Peyer's patch (tissue), 4 donors: ENCODE data around the gene PHB1.

Experiments used
- CTCF ChIP-seq, 6 experiments: fragments of 450-650 bp in 4 of 6; fragments of 200-600 bp in 2 of 6; sonication (generic) in 1 of 6; IDR thresholded peaks; one replicate each; pipeline ENCODE4 v1.5.1; 2017 to 2019; ENCODE audit warnings: antibody characterized with exemption in 6 of 6, mild to moderate bottlenecking in 3 of 6, moderate library complexity in 1 of 6
- POLR2A ChIP-seq, 2 donors: fragments of 450-650 bp; IDR thresholded peaks; one replicate each; pipeline ENCODE4 v1.5.1; 2017; ENCODE audit warnings: antibody characterized with exemption in 2 of 2, mild to moderate bottlenecking in 2 of 2, moderate library complexity in 2 of 2

DNA sequence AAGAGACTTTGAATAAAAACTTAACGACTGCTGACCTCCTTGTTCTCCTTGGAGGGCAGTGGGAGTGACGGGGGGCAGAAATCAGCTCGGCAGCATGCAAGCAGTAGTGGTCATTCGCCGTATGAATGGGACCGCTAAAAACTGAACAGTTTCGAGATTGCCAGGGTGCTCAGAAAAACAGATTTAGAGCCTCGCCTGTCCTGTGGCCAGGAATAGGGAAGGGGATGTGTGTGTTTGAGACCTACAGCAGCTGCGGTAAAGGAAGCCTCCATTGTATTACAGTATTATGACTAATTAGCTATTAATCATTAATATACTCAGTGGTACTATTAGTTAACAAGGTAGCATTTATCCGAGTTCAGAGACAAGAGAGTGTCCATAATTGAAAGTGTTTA is 52.0 kb downstream of the PHB1 start:
- TF ChIP-seq CTCF (IDR thresholded peaks at IDR 0.05) (no peak), POLR2A (IDR thresholded peaks at IDR 0.05) (no peak)
